22Rv1 (cell line): ENCODE data around the gene TEKT4.

Source experiments
- ZFX ChIP-seq: fragments of 450-650 bp; IDR thresholded peaks from 2 replicates; pipeline ENCODE4 v1.6.1; 2017; ENCODE audit warnings: antibody characterized with exemption, borderline replicate concordance
- TF ChIP-seq, protein P1 (sequence below): fragments of 450-650 bp; IDR thresholded peaks from 2 replicates; pipeline ENCODE4 v1.5.1; 2017; ENCODE audit warnings: mild to moderate bottlenecking

DNA sequence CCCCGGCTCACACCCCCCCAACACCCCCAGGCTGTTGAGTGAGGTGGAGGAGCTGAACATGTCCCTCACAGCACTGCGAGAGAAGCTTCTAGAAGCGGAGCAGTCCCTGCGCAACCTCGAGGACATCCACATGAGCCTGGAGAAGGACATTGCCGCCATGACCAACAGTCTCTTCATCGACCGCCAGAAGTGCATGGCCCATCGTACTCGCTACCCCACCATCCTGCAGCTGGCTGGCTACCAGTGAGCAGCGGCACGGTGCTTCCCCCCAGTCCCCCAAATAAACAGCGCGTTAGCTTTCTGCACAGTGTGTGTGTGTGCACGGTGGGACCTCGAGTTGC lies 5.3 kb downstream of the TEKT4 start:
- TF ChIP-seq, protein P1, sequence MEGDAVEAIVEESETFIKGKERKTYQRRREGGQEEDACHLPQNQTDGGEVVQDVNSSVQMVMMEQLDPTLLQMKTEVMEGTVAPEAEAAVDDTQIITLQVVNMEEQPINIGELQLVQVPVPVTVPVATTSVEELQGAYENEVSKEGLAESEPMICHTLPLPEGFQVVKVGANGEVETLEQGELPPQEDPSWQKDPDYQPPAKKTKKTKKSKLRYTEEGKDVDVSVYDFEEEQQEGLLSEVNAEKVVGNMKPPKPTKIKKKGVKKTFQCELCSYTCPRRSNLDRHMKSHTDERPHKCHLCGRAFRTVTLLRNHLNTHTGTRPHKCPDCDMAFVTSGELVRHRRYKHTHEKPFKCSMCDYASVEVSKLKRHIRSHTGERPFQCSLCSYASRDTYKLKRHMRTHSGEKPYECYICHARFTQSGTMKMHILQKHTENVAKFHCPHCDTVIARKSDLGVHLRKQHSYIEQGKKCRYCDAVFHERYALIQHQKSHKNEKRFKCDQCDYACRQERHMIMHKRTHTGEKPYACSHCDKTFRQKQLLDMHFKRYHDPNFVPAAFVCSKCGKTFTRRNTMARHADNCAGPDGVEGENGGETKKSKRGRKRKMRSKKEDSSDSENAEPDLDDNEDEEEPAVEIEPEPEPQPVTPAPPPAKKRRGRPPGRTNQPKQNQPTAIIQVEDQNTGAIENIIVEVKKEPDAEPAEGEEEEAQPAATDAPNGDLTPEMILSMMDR: no peak
- no peak for TF ChIP-seq ZFX
